ENCODE results near the gene ZNF442. TPM values are rescaled to one million over a fixed set of nuclear protein-coding genes. Genes with fewer than 3 reads are reported as not detected.
"Not testable (repeated sequence)": the region's sequence is repeated elsewhere in the genome, so short reads cannot be mapped to it uniquely, and the experiment has no call there.

ZNF442 gene
- 1 to 10 TPM; 6.7 to 8.4 (median 7.1) TPM for polyA plus RNA-seq (ENCODE audit: insufficient read length in 4 of 4)

DNA sequence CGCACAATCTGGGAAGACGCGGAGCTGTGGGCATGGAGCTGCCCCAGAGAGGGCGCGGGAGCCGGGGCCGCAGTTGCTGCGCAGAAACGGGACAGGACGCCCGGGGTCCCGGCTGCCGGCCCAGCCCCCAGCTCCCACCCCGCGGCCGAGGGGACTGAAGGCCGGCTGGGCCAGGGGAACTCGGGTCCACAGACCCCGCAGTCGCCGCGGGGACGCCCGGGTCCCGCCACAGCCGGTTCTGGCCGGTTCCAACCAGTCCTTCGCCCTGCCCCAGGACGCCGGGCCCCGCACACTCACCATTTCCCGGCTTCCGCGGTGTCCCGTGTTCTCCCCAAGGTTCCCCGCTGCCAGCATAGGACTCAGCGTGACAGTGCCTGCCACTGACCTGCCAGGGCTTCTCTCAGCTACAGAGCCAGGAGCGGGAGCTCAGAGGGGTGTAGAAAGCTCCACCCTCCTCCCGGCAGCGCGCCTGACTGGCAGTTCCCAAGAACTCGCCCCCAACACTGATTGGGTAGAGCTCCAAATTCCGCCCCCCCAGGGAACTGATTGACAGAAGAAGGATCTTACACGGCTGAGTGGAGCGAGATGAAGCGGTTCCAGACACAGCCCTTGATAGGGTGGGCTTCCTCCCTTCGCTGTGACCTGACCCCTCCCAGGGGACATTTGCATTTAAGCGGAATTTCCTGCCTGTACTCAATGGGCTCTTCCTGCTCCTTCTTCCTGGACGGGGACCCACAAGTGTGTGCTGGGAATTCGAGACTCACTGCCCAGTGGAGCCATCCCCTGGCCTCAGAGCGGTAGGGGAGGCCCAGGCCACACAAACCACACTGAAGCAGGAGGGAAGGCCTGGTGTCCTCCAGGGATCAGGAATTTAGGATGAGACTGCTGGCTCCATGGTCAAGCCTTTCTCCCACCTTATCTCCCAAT is at the start of gene ZNF442:
TSS of gene ZNF442 (minus strand) at position 448 of the 927 bp plus-strand sequence. CDS start 2,052 bp downstream, outside the sequence.
- DNase-seq (ENCODE audit: low read depth in 4 of 4, low spot score in 3 of 4), result peak; percentile 93 to 98 (median 97)

DNA sequence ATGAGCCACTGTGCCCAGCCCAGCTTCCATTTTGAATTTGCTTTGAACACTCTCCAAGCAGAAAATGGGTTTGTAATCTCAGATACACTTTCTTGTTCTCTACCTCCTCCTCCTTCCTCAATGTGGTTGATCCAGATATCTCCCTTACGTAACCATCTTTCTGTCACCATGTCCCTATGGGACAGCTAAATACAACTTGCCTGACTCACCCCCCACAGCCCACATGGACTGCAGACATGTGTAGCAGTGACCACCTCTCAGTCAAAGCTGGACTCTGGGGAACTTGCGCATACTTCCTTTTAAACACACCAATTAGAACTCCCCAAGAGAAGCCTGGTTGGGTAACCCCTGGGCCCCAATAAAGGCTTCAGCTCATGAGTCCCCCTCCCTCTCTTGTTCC is 46.4 kb upstream of the ZNF442 start:
- no peak for DNase-seq (ENCODE audit: low read depth in 4 of 4, low spot score in 3 of 4)

DNA sequence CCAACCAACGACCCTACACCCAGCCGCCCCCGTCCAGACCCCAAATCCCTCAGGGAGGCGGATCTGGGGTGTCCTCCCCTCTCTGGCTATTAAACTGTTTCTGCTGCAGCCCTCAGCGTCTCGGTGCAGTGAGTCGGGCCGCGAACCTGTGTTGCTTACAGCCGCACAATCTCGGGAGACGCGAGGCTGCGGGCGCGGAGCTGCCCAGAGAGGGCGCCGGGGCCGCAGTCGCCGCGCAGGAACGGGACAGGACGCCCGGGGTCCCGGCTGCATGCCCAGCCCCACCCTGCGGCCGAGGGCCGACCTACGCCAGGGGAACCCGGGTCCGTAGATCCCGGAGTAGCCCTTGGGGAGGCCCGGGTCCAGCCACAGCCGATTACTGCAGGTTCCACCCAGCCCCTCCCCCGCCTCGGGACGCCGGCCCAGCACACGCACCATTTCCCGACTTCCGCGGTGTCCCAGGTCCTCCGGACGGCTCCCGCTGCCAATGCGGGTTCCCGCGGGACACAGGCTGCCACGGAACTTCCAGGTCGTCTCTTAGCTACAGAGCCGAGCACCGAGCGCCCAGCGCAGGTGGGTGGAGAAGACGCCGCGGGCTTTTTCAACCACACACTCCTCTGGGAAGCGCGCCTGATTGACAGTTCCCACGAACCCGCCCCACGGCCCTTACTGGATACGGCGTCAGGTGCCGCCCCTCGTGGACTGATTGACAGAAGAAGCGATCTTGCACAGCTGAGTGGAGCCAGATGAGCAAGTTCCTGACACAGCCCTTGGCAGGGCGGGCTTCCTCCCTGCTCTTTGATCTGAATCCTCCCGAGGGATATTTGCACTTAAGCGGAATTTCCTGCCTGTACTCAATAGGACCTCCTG is 35.4 kb upstream of the ZNF442 start, which contains the start of gene ZNF799:
TSS of gene ZNF799 (minus strand) at position 639 of the 870 bp plus-strand sequence. CDS start at position 438, 201 bp downstream.
- DNase-seq (ENCODE audit: low read depth in 4 of 4, low spot score in 3 of 4), result peak; percentile 83 to 89 (median 87)

DNA sequence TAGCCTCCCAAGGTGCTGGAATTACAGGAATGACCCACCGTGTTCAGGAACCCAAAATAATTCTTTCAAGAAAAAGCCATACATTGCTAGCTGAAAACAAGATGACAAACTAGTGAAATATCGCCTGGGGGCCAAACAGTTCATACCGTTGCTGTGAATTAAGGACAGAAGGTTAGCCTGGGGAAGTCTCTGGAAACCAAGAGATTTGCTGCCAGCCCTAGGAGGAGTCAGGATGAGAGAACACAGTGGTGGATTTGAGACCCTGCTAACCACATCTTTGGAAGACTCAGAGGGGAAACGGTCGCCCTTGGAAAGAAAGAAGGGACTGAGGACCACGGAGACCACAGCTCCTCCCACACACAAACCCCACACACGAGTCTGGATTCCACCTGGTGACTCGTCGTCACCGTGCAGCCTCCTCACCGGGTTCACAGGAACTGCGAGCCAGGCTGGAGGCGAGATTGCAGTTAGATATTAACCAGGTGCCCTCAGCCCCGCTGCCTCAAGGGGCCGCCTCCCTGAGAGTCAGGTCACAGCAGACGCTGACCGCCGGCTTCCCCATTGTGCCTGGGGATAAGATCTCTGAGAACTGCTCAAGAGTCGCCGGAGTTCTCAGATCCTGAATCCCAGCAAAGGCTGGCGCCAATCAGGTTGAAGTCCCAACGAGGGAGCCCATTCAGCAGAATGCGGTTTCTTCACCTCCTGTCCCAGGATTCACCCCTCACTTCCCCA is 34.6 kb upstream of the ZNF442 start:
- DNase-seq (ENCODE audit: low read depth in 4 of 4, low spot score in 3 of 4), result peak in 2 of 4 donors; percentile 5 to 16

DNA sequence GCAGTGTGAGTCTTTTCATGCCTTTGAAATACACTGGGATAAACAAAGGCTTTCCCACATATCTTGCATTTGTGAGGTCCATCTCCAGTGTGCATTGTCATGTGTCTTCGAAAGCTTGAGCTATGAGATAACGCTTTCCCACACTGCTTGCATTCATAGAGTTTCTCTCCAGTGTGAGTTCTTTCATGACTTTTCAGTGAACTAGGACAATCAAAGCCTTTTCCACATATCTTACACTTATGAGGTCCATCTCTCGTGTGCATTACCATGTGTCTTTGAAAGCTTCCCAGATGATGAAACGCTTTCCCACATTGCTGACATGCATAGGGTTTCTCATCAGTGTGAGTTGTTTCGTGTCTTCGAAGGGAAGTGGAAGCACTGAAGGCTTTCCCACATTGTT is 25.7 kb upstream of the ZNF442 start:
- not testable (repeated sequence) for DNase-seq (ENCODE audit: low read depth in 4 of 4, low spot score in 3 of 4)

DNA sequence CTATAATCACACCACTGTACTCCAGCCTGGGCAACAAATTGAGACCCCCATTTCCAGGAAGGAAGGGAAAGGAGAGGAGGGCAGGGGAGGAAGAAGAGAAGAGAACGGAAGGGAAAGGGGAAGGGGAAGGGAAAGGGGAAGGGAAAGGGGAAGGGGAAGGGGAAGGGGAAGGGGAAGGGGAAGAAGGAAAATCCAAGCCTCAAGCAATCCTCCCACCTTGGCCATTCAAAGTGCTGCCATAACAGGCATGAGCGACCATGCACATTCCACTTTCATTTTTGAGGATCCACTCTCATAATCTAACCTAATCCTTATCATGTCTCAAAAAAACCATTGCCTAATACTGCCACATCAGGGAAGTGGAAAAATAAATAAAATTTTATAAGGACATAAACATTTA is 20.9 kb upstream of the ZNF442 start:
- DNase-seq (ENCODE audit: low read depth in 4 of 4, low spot score in 3 of 4), result not testable (repeated sequence)

DNA sequence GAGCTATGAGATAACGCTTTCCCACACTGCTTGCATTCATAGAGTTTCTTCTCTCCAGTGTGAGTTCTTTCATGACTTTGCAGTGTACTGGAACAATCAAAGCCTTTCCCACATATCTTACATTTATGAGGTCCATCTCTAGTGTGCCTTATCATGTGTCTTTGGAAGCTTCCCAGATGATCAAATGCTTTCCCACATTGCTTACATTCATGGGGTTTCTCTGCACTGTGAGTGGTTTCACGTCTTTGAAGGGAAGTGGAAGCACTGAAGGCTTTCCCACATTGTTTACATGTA is 14.9 kb upstream of the ZNF442 start:
- no peak for DNase-seq (ENCODE audit: low read depth in 4 of 4, low spot score in 3 of 4)

DNA sequence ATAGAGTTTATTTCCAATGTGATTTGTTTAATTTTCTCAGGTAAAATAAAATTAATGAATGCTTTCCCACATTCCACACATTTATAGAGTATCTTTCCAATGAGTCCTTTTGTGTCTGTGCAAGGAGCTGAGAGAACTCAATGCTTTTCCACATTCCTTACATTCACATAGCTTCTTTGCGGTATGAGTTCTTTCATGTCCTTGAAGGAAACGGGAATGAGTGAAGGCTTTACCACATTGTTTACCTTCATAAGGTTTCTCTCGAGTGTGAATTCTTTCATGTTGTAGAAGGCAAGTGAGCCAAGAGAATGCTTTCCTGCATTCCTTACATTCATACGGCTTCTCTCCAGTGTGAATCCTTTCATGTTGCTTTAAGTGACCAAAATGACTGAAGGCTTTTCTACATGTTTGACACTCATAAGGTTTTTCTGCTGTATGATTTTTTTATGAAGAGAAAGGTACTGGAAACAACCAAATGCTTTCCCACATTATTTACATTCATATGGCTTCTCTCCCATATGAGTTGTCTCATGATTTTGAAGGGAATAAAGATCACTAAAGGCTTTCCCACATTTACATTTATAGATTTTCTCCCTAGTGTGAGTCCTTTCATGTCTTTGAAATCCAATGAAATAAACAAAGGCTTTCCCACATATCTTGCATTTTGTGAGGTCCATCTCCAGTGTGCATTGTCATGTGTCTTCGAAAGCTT is 14.4 kb upstream of the ZNF442 start:
- no peak for DNase-seq (ENCODE audit: low read depth in 4 of 4, low spot score in 3 of 4)

DNA sequence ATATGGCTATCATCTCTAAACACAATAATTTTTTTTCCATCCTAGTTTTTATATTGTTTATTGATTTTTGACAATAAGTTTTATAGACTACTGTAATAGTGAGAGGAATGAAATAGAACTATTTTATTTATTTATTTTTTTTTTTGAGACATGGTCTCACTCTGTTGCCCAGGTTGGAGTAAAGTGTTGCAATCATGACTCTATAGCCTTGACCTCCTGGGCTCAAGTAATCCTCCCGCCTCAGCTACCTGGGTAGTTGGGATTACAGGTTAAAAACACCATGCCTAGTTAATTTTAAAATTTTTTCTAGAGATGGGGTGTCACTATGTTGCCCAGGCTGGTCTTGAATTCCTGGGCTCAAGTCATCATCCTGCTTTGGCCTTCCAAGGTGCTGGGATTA is 8.5 kb upstream of the ZNF442 start:
- no peak for DNase-seq (ENCODE audit: low read depth in 4 of 4, low spot score in 3 of 4)

DNA sequence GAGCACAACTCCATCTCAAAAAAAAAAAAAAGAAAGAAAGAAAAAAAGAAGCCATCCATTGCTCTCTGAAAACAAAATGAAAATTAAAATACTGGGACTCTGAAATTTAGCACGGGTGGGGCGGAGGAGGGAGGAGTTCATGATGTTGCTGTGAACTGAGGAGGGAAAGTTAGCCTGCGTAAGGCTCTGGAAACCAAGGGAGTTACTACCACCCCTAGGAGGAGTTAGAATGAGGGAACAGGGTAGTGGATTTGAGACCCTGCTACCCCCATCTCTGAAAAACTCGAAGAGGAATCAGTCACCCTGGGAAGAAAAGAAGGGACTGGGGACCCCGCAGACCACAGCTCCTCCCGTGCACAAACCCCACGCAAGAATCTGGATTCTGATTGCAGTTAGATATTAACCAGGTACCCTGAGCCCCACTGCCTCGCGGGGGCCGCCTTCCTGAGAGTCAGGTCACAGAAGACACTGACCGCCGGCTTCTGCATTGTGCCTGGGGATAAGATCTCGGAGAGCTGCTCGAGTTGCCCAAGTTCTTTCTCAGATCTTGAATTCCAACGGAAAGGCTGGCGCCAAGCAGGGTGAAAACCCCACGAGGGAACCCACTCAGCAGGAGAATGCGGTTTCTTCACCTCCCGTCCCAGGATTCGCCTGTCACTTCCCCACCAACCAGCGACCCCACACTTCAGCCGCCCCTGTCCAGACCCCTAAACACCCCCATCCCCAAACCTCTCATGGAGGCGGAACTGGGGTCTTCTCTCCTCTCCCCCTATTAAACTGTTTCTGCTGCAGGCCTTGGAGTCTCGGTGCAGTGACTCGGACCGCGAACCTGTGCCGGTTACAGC is 870 bp downstream of the ZNF442 start:
- peak in 2 of 4 donors; percentile 11 to 43 for DNase-seq (ENCODE audit: low read depth in 4 of 4, low spot score in 3 of 4)

DNA sequence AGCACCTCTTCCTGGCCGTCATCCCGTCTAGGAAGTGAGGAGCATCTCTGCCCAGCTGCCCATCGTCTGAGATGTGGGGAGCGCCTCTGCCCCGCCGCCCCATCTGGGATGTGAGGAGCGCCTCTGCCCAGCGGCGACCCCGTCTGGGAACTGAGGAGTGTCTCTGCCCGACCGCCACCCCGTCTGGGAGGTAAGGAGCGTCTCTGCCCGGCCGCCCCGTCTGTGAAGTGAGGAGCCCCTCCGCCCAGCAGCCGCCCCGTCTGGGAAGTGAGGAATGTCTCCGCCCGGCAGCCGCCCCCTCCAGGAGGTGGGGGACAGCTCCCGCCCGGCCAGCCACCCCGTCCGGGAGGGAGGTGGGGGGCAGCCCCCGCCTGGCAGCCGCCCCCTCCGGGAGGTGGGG is 3.2 kb downstream of the ZNF442 start:
- not testable (repeated sequence) for DNase-seq (ENCODE audit: low read depth in 4 of 4, low spot score in 3 of 4)

DNA sequence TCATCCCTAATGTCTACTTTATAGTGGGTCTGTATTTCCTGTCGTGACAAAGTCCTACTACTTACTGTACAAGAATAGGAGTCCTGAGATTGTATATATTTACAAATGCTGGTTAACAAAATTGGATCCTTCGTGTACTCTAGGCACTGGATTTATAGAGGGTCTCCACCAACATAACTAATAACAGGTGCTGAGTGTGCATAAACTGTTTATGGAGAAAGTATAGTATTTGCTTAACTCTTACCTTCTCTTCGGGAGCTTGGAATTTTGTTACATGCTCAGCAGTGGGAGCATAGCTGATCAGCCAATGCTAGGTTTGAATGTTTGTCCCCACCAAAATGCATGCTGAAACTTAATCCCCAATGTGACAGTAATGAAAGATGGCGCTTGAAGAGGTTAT is 12.1 kb downstream of the ZNF442 start:
- DNase-seq (ENCODE audit: low read depth in 4 of 4, low spot score in 3 of 4), result no peak

DNA sequence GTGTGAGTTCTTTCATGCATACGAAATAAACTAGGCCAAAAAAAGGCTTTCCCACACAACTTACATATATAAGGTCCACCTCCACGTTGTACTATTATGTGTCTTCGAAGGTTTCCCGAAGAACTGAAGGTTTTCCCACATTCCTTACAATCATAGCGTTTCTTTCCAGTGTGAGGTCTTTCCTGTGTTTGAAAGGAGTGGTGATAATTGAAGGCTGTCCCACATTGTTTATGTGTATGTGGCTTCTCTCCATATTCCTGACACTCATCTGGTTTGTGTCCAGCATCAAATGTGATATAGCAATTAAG is 14.6 kb downstream of the ZNF442 start:
- DNase-seq (ENCODE audit: low read depth in 4 of 4, low spot score in 3 of 4), result no peak

DNA sequence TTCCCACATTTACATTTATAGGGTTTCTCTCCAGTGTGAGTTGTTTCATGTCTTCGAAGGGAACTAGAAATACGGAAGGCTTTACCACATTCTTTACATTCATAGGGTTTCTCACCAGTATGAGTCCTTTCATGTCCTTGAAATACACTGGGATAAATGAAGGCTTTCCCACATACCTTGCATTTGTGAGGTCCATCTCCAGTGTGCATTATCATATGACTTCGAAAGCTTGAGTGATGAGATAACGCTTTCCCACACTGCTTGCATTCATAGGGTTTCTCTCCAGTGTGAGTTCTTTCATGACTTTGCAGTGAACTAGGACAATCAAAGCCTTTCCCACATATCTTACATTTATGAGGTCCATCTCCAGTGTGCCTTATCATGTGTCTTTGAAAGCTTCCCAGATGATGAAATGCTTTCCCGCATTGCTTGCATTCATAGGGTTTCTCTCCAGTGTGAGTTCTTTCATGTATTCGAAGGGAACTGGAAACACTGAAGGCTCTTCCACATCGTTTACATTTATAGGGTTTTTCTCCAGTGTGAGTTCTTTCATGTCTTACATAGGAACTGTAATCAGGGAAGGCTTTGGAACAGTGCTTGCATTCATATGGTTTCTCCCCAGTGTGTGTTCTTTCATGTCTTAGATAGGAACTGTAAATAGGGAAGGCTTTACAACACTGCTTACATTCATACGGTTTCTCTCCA is 15.1 kb downstream of the ZNF442 start:
- DNase-seq (ENCODE audit: low read depth in 4 of 4, low spot score in 3 of 4), result no peak

DNA sequence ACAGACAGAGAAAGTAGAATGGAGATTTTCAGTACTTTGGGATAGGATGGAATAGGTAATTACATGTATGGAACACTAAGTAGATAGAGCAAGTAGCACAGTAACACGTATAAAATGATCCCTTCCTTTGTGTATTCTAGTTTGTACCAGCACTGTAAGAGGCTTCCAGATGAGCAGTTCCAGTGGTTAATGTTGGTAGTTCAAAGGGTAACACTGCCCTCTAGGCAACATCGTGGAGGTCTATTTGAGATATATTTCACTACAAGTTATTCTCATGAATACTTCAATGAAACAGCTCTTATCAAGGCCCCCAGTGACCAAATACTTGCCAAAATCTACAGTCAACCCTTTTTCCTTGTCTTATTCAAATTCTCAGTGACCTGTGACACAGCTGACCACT is 18.6 kb downstream of the ZNF442 start:
- DNase-seq (ENCODE audit: low read depth in 4 of 4, low spot score in 3 of 4), result no peak

DNA sequence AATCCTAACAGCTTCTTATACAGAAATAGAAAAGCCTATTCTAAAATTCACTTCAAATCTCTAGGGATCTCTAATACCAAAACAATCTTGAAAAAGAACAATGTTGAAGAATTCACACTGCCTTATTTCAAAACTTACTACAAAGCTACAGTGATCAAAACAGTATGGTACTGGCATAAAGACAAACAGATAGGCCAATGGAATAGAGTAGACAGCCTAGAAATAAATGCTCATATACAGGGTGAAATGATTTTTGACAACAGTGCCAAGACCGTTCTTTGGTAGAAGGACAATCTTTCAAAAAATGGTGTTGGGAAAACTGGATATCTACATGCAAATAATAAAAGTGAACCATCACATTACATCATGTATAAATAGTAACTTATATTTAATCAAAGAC is 20.3 kb downstream of the ZNF442 start:
- DNase-seq (ENCODE audit: low read depth in 4 of 4, low spot score in 3 of 4), result no peak

DNA sequence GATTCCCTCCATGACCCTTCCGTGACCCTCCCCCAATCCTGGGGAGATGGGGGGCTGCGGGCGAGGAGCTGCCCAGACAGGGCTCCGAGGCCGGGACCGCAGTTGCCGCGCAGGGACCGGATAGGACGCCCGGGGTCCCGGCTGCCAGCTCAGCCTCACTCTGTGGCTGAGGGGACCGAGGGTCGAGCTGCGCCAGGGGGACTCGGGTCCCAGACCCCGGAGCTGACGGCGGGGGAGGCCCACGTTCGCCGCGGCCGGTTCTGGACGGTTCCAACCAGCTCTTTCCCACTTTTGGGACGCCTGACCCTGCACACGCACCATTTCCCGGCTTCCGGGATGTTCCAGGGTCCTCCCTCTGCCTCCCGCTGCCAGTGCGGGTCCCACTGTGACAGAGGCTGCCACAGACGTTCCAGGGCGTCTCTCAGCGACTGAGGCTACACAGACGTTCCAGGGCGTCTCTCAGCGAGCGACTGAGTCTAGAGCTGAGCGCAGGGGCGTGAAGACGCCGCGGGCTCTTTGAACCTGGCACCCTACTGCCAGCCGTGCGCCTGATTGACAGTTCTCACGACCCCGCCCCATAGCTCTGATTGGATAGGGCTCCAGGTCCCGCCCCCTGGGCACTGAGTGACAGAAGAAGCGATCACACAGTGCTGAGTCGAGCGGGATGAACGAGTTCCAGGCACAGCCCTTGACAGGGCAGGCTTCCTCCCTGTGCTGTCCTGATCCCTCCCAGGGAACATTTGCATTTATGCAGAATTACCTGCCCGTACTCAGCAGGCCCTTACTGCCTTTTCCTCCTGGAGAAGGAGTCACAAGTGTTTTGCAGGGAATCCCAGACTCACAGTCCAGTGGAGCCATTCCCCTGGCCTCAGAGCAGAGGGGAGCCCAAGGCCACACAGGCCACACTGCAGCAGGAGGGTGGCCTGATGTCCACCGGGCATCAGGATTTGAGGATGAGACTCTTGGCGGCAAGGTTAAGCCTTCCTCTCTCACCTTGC is 32.0 kb downstream of the ZNF442 start, which contains the start of gene ZNF563:
TSS of gene ZNF563 (minus strand) at position 472 of the 998 bp plus-strand sequence. CDS start at position 321, 151 bp downstream.
- peak; percentile 86 to 93 (median 90) for DNase-seq (ENCODE audit: low read depth in 4 of 4, low spot score in 3 of 4)
